ENCODE data around the gene IL11.
A peak's percentile ranks its signal among the peaks of the same experiment; 100 is the strongest.

The IL11 gene

DNA sequence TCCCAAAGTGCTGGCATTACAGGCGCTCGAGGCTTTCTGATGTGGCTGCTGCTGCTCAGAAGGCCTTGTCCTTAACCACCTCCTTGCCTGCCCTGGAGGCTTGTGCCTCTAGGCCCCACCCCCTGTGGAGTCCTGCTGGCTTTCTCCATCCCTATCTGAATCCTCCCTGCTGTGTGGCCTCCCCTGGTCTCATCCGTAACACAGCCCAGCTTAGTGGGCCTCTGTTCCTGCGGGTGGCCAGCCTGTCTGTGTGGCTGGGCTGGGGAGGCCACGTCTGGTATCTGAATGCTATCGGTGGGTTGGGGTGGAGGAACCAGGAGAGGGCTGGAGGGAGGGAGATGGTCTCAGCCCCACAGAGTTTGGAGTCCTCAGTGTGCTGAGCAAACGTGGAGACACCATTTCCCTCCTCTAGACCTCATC is 20.2 kb upstream of the IL11 start:
- DNase-seq = no peak

DNA sequence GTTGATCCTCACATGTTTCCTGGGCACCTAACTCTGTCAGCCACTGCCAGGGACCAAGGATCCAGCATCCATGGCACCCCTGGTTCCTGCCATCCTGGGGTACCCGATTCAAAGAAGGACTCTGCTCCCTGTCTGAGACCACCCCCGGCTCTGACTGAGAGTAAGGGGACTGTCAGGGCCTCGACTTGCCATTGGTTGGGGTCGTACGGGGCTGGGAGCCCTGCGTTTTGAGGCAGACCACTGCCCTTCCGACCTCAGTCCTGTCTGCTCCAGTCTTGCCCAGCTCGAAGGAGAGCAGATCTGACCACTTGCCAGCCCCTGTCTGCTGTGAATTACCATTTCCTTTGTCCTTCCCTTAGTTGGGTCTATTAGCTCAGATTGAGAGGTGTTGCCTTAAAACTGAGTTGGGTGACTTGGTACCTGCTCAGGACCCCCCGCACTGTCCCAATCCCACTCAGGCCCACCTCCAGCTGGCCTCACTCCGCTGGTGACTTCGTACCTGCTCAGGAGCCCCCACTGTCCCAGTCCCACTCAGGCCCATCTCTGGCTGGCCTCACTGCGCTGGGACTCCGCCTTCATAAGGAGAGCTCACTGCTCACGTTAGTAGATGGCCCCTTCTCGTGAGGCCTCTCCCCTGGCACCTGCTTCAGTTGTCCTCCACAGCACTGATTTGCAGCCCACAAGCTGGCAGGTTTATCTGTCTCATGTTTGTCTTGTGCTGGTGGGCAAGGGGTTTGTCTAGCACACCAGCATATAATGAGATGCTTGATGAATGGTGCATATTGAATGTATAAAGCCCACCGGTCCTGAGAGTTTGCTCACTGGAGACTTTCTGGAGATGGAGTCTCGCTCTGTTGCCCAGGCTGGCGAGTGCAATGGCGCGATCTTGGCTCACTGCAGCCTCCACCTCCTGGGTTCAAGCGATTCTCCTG is 19.4 kb upstream of the IL11 start:
- no peak for DNase-seq

DNA sequence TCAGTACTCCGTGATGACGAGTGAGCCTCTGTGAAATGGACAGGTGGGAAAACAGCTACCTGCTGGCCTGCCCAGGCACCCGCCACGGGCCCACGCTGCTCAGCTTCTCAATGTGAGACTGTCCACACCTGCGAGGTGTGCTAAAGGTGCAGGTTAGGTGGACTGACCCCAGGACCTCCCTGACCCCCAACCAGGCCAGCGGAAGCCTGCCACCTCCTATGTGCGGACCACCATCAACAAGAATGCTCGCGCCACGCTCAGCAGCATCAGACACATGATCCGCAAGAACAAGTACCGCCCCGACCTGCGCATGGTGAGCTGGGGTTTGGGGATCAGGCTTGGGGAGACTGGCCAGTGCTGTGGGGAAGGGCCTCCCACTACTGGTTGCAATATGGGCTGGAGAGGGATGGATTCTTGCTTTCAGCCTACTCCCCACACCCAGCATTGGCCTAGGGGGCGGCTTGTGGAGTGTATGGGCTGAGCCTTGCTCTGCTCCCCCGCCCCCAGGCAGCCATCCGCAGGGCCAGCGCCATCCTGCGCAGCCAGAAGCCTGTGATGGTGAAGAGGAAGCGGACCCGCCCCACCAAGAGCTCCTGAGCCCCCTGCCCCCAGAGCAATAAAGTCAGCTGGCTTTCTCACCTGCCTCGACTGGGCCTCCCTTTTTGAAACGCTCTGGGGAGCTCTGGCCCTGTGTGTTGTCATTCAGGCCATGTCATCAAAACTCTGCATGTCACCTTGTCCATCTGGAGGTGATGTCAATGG is 17.7 kb upstream of the IL11 start:
- DNase-seq = no peak

DNA sequence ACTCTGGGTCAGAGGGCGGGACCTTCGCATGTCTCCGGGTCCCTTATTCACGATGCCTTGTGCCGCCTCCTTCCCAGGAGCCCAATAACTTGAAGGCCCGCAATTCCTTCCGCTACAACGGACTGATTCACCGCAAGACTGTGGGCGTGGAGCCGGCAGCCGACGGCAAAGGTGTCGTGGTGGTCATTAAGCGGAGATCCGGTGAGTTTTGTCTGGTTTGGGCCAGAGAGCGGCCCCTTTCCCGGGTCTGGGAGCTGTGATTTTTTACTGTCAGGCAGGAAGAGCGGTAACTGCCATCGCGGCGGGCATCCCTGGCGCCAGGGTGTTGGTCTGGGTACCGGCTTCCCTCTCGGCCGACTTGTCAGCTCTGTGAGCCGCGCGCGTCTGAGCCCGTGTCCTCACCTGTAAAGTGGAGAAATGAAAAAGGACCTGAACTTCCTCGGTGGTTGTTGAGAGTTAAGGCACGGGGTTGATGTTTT is 16.3 kb upstream of the IL11 start:
- DNase-seq = no peak

DNA sequence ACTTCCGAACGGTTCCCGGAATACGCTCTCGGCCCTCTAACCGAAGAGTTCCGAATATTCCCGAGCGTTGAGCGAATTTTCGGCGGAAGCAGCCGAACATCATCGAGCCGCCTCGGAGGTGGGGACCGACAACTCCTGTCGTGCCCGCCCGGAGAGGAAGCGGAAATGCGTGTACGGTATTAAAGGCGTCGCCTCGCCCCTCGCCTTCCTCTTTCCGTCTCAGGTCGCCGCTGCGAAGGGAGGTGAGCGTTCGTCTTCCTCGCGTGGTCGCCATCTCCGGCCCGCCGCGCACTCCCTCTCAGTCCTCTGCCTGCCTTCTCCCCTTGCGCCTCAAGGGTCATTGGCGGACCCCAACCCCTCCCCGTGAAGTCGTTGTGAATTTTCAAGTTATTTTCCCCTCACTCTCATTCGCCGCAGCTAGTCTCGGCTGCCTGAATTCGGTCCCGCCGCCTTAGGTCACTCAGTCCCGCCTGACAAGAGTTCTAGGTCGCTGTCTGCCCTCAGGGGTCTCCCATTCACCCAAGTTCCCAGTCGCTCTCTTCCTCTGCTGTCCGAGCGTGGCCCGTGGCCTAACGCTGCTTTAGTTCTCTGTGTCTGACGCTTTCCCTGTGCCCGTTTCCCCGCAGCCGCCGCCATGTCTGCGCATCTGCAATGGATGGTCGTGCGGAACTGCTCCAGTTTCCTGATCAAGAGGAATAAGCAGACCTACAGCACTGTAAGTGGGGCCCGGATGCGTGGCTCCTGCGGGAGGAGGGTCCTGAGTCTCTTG is 15.6 kb upstream of the IL11 start, which contains the start of gene RPL28:
RPL28 (plus strand) TSS at position 209 of the 769 bp plus-strand sequence; CDS start at position 635, 426 bp downstream.
- DNase-seq = peak; percentile 98

DNA sequence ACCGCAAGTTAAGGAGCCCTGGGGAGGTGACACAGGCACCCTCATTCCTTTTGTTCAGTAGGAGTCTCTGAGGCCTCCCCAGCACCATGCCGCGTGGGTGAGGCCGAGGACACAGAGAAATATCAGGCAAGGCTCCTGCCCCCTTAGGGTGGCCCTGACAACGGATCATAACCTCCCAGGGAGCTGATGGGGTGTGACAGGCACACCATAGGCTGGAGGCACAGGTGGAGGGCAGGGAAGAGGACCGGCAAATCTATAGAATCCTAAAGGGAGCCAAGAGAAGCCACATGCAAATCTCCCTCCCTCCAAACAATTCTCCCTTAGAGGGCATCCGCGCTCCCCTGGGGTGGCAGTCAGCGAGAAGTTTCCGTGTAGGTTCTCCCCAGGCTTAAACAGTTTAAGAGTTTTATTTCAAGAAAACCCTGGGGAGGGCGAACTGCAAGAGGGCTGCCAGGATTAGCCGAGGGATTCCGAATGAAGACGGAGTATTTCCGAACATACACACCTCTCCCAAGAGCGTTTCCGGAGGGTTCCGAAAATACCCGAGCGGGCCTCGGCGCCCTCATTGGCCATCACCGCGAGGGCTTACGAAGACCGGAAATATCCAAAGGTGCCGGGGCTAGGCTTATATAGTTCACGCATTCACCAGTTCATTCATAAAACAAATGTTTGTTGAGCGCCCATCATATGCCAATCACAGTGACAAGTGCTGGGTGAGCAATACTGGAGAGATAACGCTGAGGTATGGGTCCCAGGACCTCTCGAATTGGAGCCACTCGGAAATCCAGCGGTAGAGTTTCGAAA is 14.9 kb upstream of the IL11 start:
- DNase-seq = peak; percentile 94

DNA sequence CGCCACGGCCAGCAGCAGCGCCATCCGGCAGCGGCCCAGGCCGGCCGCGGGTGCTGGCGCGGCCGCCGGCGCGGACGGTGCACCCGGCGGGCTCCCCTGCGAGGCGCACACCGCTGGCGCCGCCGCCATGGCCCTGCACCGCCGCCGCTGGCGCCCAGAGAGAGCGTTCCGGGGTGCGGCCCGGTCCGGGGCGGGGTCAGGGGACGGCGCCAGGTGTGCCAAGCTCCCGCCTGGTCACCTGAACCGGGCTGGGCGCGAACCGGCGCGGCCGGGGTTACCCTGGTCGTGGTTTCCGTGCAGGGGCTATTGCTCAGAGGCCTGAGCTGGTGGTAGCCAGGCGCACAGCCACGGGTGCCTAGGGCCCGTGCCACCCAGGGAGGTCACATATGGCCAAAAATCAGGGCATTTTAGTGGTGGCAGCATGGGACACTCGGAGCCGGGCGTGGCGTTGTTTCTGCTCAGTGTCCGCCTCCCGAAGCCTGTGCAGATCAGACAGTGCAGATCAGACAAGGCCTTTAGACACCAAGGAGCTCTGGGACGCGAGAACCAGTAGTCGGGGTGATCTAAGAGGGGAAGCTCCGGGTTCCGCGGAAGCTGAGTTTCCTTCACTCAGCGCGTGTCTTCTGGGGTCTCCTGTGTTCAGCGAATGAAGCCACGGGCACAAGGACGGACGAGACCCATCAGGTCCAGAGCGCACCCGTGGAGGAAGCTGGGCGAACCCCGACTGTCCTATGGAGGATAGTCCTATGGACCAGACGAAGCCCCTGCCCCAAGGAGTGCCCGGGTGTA is 14.1 kb upstream of the IL11 start, which contains the start of gene TMEM238:
TMEM238 (minus strand) TSS at position 162 of the 789 bp plus-strand sequence; CDS start at position 129, 33 bp downstream.
- no peak for DNase-seq

DNA sequence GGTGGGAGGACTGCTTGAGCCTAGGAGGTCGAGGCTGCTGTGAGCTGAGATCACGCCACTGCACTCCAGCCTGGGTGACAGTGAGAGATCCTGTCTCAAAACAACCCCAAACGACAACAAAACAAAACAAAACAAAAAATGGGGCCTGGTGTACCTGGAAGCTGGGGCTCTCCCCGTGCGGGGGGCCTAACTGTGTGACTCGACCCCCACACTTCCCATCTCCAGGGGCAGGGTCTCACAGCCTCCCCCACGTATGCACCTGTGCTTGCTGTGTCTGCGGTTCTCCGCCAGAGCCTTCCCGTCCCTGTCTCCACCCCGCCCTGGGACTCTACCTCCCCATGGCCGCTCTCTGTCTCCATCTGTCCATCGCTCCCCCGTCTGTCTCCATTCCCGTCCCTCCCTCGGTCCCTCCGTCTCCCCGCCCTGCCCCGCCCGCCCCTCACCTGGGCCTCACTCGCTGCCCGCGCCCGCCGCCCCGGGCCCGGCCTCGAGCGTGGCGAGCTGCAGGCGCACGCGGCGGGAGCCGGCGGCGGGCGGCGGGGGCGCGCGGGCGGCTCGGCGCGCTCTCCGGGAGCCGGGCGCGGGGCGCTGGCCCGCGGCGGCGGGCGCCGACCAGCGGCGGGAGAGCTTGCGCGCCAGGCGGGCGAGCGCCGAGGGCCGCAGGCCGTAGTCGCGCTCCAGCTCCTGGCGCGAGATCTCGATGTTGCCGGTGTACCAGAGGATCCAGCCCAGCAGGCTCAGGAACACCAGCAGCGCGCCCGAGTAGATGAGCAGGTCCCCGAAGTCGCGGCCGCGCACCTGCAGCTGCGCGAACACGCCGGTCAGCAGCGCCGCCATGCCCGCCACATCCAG is 13.2 kb upstream of the IL11 start:
- DNase-seq = peak; percentile 63

DNA sequence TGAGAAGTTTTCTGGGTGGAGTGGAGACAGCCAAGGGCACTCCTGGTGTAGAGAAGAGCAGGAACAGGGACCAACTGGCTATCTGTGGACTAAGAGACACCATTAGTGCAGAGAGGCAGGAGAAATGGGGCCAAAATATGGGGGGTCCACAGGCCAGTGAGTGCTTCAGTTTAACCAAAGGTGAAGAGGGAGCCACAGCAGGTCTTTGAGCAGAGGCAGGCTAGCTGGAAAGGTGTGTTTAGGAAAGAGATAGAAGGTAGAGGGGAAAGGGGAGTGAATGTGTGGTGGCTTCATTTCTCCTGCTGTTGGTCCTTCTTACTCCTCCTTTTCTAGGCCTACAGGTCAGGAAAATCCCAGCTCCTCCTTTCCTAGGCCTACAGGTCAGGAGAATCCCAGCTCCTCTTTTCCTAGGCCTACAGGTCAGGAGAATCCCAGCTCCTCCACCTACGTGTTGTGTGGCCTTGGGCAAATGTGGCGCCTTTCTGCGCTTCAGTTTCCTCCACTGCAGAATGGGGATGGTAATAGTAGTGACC is 12.3 kb upstream of the IL11 start:
- no peak for DNase-seq

DNA sequence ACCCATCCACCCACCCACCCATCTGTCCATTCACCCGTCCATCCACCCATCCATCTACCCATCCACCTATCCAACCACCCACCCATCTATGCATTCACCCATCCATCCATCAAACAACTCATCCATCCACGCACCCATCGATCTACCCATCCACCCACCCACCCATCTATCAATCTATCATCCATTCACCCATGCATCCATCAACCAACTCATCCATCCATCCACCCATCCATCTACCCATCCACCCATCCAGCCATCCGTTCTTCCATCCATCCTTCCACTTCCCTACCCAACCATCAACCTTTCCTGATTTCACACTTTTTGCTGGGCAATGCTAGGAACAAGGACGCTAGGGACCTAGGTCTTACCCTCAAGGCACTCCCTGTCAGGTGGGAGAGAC is 11.8 kb upstream of the IL11 start:
- no peak for DNase-seq

DNA sequence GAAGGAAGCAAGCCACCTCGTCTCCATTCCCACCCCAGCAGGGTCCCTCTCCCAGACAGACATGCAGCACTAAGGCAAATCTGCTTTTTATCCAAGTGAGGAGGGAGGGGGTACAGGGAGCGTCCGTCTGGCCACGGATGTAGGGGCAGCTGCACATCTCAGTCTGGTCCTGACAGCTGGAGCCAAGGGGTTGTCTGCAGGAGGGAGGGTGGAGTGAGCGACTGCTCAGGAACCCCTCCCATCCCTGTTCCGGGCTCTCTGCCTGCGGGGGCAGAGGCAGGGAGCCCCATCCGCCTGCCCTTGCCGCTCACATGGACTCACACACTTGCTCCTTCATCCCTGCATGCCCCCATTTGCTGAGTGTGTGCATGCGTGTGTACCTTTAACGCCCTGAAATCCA is 8.9 kb upstream of the IL11 start:
- no peak for DNase-seq

DNA sequence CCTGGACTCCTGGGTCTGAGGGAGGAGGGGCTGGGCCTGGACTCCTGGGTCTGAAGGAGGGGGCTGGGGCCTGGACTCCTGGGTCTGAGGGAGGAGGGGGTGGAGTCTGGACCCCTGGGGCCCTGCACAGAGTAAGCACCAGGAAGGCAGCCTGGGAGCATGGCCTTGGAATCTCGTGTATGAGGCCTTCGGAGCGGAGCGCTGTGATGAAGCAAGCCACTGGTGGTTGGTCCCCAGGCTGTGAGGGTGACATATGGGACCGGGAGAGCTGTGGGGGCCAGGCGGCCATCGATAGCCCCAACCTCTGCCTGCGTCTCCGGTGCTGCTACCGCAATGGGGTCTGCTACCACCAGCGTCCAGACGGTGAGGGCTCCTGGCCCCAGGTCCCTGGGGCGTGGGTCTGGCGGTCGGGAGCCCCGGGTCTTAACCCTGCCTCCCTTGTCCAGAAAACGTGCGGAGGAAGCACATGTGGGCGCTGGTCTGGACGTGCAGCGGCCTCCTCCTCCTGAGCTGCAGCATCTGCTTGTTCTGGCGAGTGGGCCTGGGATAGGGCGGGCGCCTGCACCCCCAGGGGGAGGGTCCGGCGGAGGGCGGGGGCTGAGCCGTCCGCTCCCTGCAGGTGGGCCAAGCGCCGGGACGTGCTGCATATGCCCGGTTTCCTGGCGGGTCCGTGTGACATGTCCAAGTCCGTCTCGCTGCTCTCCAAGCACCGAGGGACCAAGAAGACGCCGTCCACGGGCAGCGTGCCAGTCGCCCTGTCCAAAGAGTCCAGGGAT is 7.3 kb upstream of the IL11 start:
- DNase-seq = no peak

DNA sequence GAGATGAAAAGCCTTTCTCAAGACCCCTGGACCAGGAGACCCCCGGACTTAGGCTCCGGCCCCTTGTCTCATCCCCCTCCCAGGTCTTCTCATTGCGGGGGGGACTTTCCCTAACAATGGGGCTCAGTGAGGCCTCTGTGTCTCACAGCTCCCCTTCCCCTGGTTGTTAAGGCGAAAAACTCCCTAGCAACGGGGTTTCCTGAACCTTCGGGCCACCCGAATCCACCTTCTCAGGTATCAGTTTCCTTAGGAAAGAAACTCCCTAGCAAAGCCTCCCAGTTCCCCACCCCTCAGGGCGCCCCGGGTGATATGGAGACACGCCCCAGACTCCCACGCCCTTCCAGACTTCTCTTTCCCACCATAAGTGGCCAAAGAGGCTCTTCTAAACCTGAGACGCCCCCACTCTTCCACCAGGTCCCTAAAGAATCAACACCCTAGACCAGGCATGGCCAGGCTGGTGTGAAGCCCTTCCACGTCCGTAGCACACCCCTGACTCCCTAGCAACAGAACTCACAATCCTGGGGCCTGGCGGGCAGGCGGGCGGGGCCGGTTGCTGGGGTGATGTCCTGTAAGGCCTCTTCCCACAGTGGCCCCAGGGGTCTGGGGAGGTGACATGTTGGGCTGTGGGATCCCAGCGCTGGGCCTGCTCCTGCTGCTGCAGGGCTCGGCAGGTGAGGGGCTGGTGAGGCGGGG is 6.1 kb upstream of the IL11 start, which contains the start of gene TMEM190:
TMEM190 (plus strand) TSS at position 586 of the 693 bp plus-strand sequence; CDS start at position 614, 28 bp downstream.
- DNase-seq = no peak

DNA sequence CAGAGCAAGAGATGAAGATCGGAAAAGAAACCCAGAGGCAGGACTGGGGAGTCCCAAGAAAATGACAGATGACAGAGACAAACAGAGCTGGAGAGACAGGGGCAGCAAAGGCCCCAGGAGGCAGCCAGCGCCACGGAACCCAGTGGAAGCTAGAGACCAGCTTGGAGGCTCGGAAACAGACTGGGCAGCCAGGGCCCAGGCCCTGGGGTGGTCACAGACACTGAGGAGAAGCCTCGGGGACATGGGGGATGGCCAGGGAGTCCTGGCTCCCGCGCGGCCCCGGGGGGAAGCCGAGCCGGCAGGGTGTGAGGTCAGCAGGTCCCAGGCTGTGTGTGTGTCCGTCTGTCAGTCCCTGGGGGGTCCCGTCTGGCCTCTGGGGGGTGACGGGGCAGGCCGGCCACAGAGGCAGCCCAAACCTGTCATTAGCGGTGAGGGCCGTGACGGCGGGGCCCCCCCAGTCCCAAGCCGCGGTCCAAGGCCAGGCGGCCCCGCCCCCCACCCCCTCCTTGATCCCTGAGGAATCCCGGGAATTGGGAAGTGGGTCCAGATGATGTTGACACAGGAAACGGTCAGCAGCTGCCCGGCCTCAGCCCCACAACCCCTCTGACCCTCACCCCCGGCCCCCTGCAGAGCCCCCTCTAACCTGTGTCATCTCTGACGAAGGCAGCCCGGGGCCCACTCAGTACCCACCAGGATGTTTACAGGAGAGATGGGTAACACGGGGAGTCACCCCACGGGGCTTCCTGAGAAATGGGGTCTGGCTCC is 3.9 kb upstream of the IL11 start:
- DNase-seq = no peak

DNA sequence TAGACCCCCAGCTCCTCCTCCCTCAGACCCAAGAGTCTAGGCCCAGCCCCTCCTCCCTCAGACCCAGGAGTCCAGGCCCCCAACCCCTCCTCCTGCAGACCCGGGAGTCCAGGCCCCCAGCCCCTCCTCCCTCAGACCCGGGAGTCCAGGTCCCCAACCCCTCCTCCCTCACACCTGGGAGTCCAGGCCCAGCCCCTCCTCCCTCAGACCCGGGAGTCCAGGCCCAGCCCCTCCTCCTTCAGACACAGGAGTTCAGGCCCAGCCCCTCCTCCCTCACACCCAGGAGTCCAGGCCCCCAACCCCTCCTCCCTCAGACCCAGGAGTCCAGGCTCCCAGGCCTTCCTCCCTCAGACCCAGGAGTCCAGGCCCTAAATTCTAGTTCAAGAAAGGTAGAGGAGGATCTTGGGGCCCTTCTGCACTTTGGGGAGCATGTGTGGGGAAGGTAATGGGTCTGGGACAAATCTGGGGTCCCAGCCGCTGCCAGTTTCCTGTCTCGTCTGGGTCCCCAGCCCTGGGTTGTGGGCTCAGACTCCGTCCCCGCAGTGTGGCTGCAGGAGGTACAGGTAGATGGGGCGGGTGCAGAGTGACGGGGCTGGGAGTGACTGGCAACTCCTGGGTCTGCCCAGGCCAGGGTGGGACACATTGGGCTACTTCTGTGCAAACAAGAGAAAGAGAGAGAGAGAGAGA is 3.2 kb upstream of the IL11 start:
- DNase-seq = no peak

DNA sequence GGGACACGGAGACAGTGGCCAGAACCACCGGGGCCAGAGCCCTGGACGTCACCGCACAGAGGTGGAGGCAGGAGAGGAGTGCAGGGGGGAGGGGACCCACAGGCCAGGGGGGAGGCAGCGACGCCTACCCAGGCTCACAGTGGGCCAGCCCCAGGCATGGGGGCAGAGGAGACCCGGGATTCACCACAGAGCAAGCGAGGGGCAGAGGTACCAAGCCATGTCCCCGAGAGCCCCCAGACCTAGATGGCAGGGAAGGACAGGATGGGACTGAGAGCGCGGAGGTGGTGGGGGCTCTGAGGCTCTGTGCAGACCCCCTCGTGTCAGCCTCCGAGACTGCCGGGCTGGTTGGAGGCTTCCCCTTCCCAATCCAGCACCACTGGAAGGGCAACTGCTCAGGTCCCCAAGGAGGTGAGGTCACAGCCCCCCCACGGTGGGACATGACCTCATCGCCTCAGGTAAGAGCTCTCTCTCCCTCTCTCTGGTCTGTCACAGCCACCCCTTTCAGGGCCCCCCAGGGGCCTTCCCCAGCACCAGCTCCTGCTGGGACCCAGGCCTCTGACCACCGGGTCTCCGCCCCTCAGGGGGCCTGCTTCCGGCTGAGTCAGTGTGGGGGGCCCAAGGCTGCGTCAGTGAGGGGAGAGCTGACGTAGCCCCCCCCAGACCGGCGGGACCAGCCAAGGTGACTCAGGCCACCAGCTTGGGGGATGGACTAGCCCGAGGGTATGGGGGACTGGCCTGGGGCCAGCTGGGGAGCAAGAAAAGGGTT is 2.2 kb upstream of the IL11 start:
- peak; percentile 81 for DNase-seq
